Uterus (tissue), 2 donors: ENCODE results near the gene PLXNC1.

Experiments
- CTCF ChIP-seq, 4 experiments: fragments of 200-600 bp in 2 of 4; fragments of 450-650 bp in 2 of 4; sonication (generic) in 2 of 4; IDR thresholded peaks; one replicate each; pipeline ENCODE4 v1.5.1; 2016 to 2019; ENCODE audit warnings: antibody characterized with exemption in 4 of 4, mild to moderate bottlenecking in 2 of 4, moderate library complexity in 1 of 4
- POLR2A ChIP-seq, 2 donors: fragments of 450-650 bp; IDR thresholded peaks; one replicate each; pipeline ENCODE4 v1.6.1; 2016; ENCODE audit warnings: antibody characterized with exemption in 2 of 2, mild to moderate bottlenecking in 1 of 2, moderate library complexity in 1 of 2

GRCh38 chr12:94128280-94128679 is 20.1 kb upstream of the PLXNC1 start:
- no peak for TF ChIP-seq POLR2A (IDR thresholded peaks at IDR 0.05)
- no peak for TF ChIP-seq CTCF (IDR thresholded peaks at IDR 0.05)
